ENCODE results near the gene PIN1.

Gene PIN1

GRCh38 chr19:9875031-9875627 lies 40.0 kb downstream of the PIN1 start:
- no peak overlapping the region for H3K27ac ChIP-seq
- TF ChIP-seq ZFX (IDR thresholded peaks at IDR 0.05; ENCODE audit: borderline replicate concordance), result no peak
- no peak for TF ChIP-seq CTCF (IDR thresholded peaks at IDR 0.05)

GRCh38 chr19:9875796-9876195 lies 40.7 kb downstream of the PIN1 start:
- TF ChIP-seq CTCF (IDR thresholded peaks at IDR 0.05), result no peak
- TF ChIP-seq ZFX (IDR thresholded peaks at IDR 0.05; ENCODE audit: borderline replicate concordance), result no peak
- H3K27ac ChIP-seq, result no peak overlapping the region

GRCh38 chr19:9877780-9878510 lies 42.8 kb downstream of the PIN1 start:
- TF ChIP-seq CTCF (IDR thresholded peaks at IDR 0.05) (no peak), ZFX (IDR thresholded peaks at IDR 0.05; ENCODE audit: borderline replicate concordance) (no peak)
- no peak overlapping the region for H3K27ac ChIP-seq

- TF ChIP-seq ZFX (IDR thresholded peaks at IDR 0.05; ENCODE audit: borderline replicate concordance) (no peak), CTCF (IDR thresholded peaks at IDR 0.05) (no peak)
- no peak overlapping the region for H3K27ac ChIP-seq
Observed at GRCh38 chr19:9878511-9879196, 43.5 kb downstream of the PIN1 start.

- no peak overlapping the region for H3K27ac ChIP-seq
- no peak for TF ChIP-seq ZFX (IDR thresholded peaks at IDR 0.05; ENCODE audit: borderline replicate concordance)
- no peak for TF ChIP-seq CTCF (IDR thresholded peaks at IDR 0.05)
Observed at GRCh38 chr19:9881720-9882119, 46.6 kb downstream of the PIN1 start.

- TF ChIP-seq ZFX (IDR thresholded peaks at IDR 0.05; ENCODE audit: borderline replicate concordance) (no peak), CTCF (IDR thresholded peaks at IDR 0.05) (no peak)
- H3K27ac ChIP-seq, result no peak overlapping the region
Observed at GRCh38 chr19:9883231-9883758, 48.2 kb downstream of the PIN1 start.

Data from 22Rv1 (cell line).